MM.1S (cell line): ENCODE data around the gene ICAM3.

ENCODE experiments used
- CTCF ChIP-seq: fragments of 300-600 bp; sonication (generic); IDR thresholded peaks from 2 replicates; pipeline ENCODE4 v1.5.1; 2016; ENCODE audit warnings: antibody characterized with exemption, low read length, mixed read lengths
- EZH2 ChIP-seq: fragments of 300-600 bp; sonication (generic); optimal IDR thresholded peaks from 2 replicates; pipeline ENCODE3; 2017; ENCODE audit warnings: low read depth, mild to moderate bottlenecking, antibody characterized with exemption, low read length, mixed read lengths

GRCh38 chr19:10335352-10335985 lies 4.0 kb downstream of the ICAM3 start:
- TF ChIP-seq CTCF (no peak), EZH2 (no peak)
